ENCODE data around the gene TMCC2. TPM values are rescaled to one million over a fixed set of nuclear protein-coding genes. Genes with fewer than 3 reads are reported as not detected.

The TMCC2 gene
- total RNA-seq, 1 donor from 2014 or later: 0.53 TPM

GRCh38 chr1:205267306-205267902, 39.7 kb downstream of the TMCC2 start:
- no peak for DNase-seq (ENCODE audit: low read depth)
- no peak for FAIRE-seq
- Histone ChIP-seq H3K27me3 (ENCODE audit: control insufficient read depth, insufficient read depth, low read length) (no peaks in the 10 kb centered on the region), H3K4me3 (ENCODE audit: low read depth, low read length) (no peak overlapping the region), H3K36me3 (ENCODE audit: control insufficient read depth, insufficient read depth, low read length) (no peaks in the 10 kb centered on the region)
- no peak for TF ChIP-seq CTCF (IDR thresholded peaks at IDR 0.05; ENCODE audit: insufficient read depth, low read length, severe bottlenecking)

DNA sequence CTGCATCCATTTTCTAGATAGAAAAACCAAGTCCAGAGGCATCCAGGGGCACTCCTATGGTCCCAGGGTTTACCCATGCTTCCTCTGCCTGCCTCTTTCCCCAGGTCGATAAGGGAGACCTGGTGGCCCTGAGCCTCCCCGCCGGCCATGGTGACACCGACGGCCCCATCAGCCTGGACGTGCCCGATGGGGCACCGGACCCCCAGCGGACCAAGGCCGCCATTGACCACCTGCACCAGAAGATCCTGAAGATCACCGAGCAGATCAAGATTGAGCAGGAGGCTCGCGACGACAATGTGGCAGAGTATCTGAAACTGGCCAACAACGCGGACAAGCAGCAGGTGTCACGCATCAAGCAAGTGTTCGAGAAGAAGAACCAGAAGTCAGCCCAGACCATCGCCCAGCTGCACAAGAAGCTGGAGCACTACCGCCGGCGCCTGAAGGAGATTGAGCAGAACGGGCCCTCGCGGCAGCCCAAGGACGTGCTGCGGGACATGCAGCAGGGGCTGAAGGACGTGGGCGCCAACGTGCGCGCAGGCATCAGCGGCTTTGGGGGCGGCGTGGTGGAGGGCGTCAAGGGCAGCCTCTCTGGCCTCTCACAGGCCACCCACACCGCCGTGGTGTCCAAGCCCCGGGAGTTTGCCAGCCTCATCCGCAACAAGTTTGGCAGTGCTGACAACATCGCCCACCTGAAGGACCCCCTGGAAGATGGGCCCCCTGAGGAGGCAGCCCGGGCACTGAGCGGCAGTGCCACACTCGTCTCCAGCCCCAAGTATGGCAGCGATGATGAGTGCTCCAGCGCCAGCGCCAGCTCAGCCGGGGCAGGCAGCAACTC, 41.3 kb downstream of the TMCC2 start:
- DNase-seq (ENCODE audit: low read depth) (no peak), FAIRE-seq (no peak)
- Histone ChIP-seq H3K27me3 (ENCODE audit: control insufficient read depth, insufficient read depth, low read length) (no peaks in the 10 kb centered on the region), H3K4me3 (ENCODE audit: low read depth, low read length) (no peak overlapping the region), H3K36me3 (ENCODE audit: control insufficient read depth, insufficient read depth, low read length) (no peaks in the 10 kb centered on the region)
- no peak for TF ChIP-seq CTCF (IDR thresholded peaks at IDR 0.05; ENCODE audit: insufficient read depth, low read length, severe bottlenecking)

DNA sequence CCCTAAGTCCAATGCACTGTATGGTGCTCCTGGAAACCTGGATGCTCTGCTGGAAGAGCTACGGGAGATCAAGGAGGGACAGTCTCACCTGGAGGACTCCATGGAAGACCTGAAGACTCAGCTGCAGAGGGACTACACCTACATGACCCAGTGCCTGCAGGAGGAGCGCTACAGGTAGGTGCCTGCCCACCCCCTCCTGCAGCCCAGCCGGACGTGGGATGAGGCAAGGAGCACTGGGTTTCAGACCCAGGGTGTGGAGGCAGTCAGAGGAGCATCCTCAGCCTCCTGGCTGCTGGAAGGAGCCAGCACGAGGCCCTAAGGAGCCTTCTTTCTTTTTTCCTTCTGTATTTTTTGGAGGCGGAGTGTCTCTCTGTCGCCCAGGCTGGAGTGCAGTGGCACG, 42.0 kb downstream of the TMCC2 start:
- H3K36me3 ChIP-seq (ENCODE audit: control insufficient read depth, insufficient read depth, low read length): no peaks in the 10 kb centered on the region
- H3K27me3 ChIP-seq (ENCODE audit: control insufficient read depth, insufficient read depth, low read length): no peaks in the 10 kb centered on the region
- no peak for FAIRE-seq
- no peak for TF ChIP-seq CTCF (IDR thresholded peaks at IDR 0.05; ENCODE audit: insufficient read depth, low read length, severe bottlenecking)
- DNase-seq (ENCODE audit: low read depth): no peak
- no peak overlapping the region for H3K4me3 ChIP-seq (ENCODE audit: low read depth, low read length)

- no peak for FAIRE-seq
- no peak overlapping the region for H3K4me3 ChIP-seq (ENCODE audit: low read depth, low read length)
- no peaks in the 10 kb centered on the region for H3K27me3 ChIP-seq (ENCODE audit: control insufficient read depth, insufficient read depth, low read length)
- DNase-seq (ENCODE audit: low read depth): no peak
- no peak for TF ChIP-seq CTCF (IDR thresholded peaks at IDR 0.05; ENCODE audit: insufficient read depth, low read length, severe bottlenecking)
- no peaks in the 10 kb centered on the region for H3K36me3 ChIP-seq (ENCODE audit: control insufficient read depth, insufficient read depth, low read length)
These were observed 42.5 kb downstream of the TMCC2 start for GRCh38 chr1:205270271-205270670.

- TF ChIP-seq CTCF (IDR thresholded peaks at IDR 0.05; ENCODE audit: insufficient read depth, low read length, severe bottlenecking): no peak
- DNase-seq (ENCODE audit: low read depth): peak; percentile 98
- Histone ChIP-seq H3K27me3 (ENCODE audit: control insufficient read depth, insufficient read depth, low read length) (no peaks in the 10 kb centered on the region), H3K4me3 (ENCODE audit: low read depth, low read length) (no peak overlapping the region), H3K36me3 (ENCODE audit: control insufficient read depth, insufficient read depth, low read length) (no peaks in the 10 kb centered on the region)
- FAIRE-seq: no peak
These were observed 43.0 kb downstream of the TMCC2 start for GRCh38 chr1:205270764-205271163.
